ENCODE data around the gene SUPT6H. TPM values are rescaled to one million over a fixed set of nuclear protein-coding genes. Genes with fewer than 3 reads are reported as not detected.

Gene SUPT6H
- total and polyA plus RNA-seq, 2 donors (not counting 3 experiments of a cell fraction or from before 2014, with no cell fraction given) = 33.9 to 79.2 TPM

DNA sequence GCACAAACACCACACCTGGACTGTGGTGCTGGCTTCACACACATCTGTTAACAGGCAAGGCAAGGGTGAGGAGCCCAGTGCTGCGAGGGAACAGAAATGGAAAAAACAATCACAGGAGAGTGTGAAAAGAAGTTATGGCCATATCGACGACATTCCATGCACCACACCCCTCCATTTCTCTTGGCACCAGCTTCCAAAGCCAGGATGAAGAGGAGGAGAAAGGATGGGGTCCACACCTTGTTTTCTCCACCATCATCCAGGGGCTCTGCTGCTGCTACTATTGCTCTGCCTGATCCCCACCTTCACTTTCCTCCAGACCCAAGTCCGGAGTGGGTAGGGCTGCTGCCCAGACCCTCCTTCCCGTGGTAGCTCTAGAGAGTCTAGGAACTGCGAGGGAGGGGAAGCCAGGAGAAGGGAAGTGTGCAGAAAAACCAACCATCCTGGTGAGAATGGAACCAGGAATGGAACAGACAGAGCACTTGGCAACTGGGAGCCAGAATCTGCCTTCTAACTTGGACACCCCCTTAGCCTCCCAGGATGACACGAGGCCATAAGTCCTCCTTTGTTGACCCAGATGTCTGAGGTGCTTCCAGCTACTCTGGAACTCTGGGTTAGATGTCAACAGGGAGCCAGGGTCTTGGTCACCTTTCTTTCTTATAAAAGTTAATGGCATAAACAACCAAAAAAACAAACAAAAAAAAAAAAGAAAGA, 50.9 kb downstream of the SUPT6H start:
- peaks cover 6% of the 10 kb centered on the region for H3K79me2 ChIP-seq (ENCODE audit: control insufficient read depth, insufficient read depth, low read length)
- no peak overlapping the region for H3K27ac ChIP-seq (ENCODE audit: insufficient read depth, low read depth, low read length)
- CTCF ChIA-PET = interaction anchor here (1.0 to 5.2 kb wide), 2 partner anchors 14 to 37 kb away, joined by 5 to 21 read pairs; partner anchors contain the start of gene TLCD1
- no peak overlapping the region for H3K4me2 ChIP-seq (ENCODE audit: insufficient read depth, low read length)
- DNase-seq (ENCODE audit: low read depth, low spot score) (no peak), FAIRE-seq (no peak)
- no peaks in the 10 kb centered on the region for H3K27me3 ChIP-seq (ENCODE audit: control insufficient read depth in 2 of 2, insufficient read depth in 2 of 2, low read length in 2 of 2)
- H3K9ac ChIP-seq (replicated peaks; ENCODE audit: extremely low read depth, insufficient read depth, low read length) = no peak overlapping the region
- no peaks in the 10 kb centered on the region for H3K9me3 ChIP-seq (replicated peaks; ENCODE audit: control insufficient read depth, insufficient read depth, low read length)
- no TSS peak for BruUV-seq (replicated peaks)
- intact Hi-C loops (cut with micrococcal nuclease) = loop anchor here (5.0 kb wide), 1 partner anchor 51 kb away; the partner anchor contains the start of genes SDF2 and SUPT6H
- peaks cover 15% of the 10 kb centered on the region for H3K4me1 ChIP-seq (ENCODE audit: control insufficient read depth, extremely low read depth, insufficient read depth, low read length)
- dilution Hi-C loops (cut with MboI; ENCODE audit: extremely low pct_ligation_motif_present, low sequenced_read_pairs) = no loop called here
- peaks cover 0 to 11% of the 10 kb centered on the region in 2 experiments for H3K36me3 ChIP-seq (ENCODE audit: control insufficient read depth in 2 of 2, extremely low read depth in 1 of 2, insufficient read depth in 2 of 2, low read length in 2 of 2)
- TF ChIP-seq POLR2A (IDR thresholded peaks at IDR 0.05; ENCODE audit: low read depth, low read length) (no peak), GATA2 (IDR thresholded peaks at IDR 0.05; ENCODE audit: insufficient read depth, insufficient read length, low read depth, low read length) (no peak), FOS (IDR thresholded peaks at IDR 0.05; ENCODE audit: borderline replicate concordance, insufficient read depth, low read length) (no peak), POLR2AphosphoS5 (IDR thresholded peaks at IDR 0.05; ENCODE audit: insufficient read depth, low read depth, low read length) (no peak), MYC (IDR thresholded peaks at IDR 0.05; ENCODE audit: low read depth, low read length) (no peak), EZH2 (IDR thresholded peaks at IDR 0.05; ENCODE audit: borderline replicate concordance, low read depth, low read length, severe bottlenecking) (no peak), MAX (IDR thresholded peaks at IDR 0.05; ENCODE audit: insufficient read depth, insufficient read length) (no peak), JUN (IDR thresholded peaks at IDR 0.05; ENCODE audit: borderline replicate concordance, insufficient read depth, insufficient read length, low read depth) (no peak)
- TF ChIP-seq, protein P1, sequence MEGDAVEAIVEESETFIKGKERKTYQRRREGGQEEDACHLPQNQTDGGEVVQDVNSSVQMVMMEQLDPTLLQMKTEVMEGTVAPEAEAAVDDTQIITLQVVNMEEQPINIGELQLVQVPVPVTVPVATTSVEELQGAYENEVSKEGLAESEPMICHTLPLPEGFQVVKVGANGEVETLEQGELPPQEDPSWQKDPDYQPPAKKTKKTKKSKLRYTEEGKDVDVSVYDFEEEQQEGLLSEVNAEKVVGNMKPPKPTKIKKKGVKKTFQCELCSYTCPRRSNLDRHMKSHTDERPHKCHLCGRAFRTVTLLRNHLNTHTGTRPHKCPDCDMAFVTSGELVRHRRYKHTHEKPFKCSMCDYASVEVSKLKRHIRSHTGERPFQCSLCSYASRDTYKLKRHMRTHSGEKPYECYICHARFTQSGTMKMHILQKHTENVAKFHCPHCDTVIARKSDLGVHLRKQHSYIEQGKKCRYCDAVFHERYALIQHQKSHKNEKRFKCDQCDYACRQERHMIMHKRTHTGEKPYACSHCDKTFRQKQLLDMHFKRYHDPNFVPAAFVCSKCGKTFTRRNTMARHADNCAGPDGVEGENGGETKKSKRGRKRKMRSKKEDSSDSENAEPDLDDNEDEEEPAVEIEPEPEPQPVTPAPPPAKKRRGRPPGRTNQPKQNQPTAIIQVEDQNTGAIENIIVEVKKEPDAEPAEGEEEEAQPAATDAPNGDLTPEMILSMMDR (IDR thresholded peaks at IDR 0.05; ENCODE audit: extremely low read depth in 1 of 2, insufficient read depth in 1 of 2, low read depth in 1 of 2, low read length in 2 of 2) = no peak
- no peaks in the 10 kb centered on the region for H3K9me1 ChIP-seq (replicated peaks; ENCODE audit: control insufficient read depth, extremely low read depth, insufficient read depth, low read length)
- POLR2A ChIA-PET = no interaction called here
- H3K4me3 ChIP-seq (replicated peaks in 1 of 3; ENCODE audit: insufficient read depth in 1 of 3, low read depth in 1 of 3, low read length in 3 of 3) = no peak overlapping the region
- H4K20me1 ChIP-seq (replicated peaks; ENCODE audit: control insufficient read depth, extremely low read depth, insufficient read depth, low read length) = no peaks in the 10 kb centered on the region
- no peak overlapping the region for H2AFZ ChIP-seq (ENCODE audit: low read depth, low read length)

Measured in endothelial cell of umbilical vein (primary cell).